HEK293T (cell line): ENCODE data around the gene IGF2BP3.

ENCODE experiments used
- CTCF ChIA-PET: fragments of 350-600 bp; formaldehyde crosslinking; extraction: SDS; loops from one replicate; lab custom pipeline; 2021; ENCODE audit warnings: antibody characterized with exemption, inconsistent platforms; lab: Yijun Ruan, JAX
- POLR2A ChIA-PET: fragments of 350-600 bp; formaldehyde crosslinking; extraction: SDS; loops from one replicate; lab custom pipeline; 2020; ENCODE audit warnings: antibody characterized with exemption, inconsistent platforms; lab: Yijun Ruan, JAX
- DNase-seq: peaks from one replicate; pipeline ENCODE4 v3.0.0; 2012; ENCODE audit warnings: mixed read lengths; ENCODE audit errors: extremely low spot score
- ARNT ChIP-seq: fragments of 450-650 bp; IDR thresholded peaks from 2 replicates; pipeline ENCODE4 v1.6.1; 2017; ENCODE audit warnings: mild to moderate bottlenecking
- BHLHE40 ChIP-seq: fragments of 450-650 bp; IDR thresholded peaks from 2 replicates; pipeline ENCODE4 v1.6.1; 2016; ENCODE audit warnings: mild to moderate bottlenecking, moderate library complexity, borderline replicate concordance
- CTBP1 ChIP-seq: fragments of 450-650 bp; IDR thresholded peaks from 2 replicates; pipeline ENCODE4 v1.6.1; 2016; ENCODE audit warnings: borderline replicate concordance
- ELF4 ChIP-seq: fragments of 450-650 bp; IDR thresholded peaks from 2 replicates; pipeline ENCODE4 v1.6.1; 2017; ENCODE audit warnings: antibody characterized with exemption
- FOXA1 ChIP-seq: fragments of 450-650 bp; IDR thresholded peaks from 2 replicates; pipeline ENCODE4 v1.6.1; 2016; ENCODE audit warnings: mild to moderate bottlenecking
- FOXK2 ChIP-seq: fragments of 450-650 bp; IDR thresholded peaks from 2 replicates; pipeline ENCODE4 v1.6.1; 2016; ENCODE audit warnings: mild to moderate bottlenecking
- FOXM1 ChIP-seq: fragments of 450-650 bp; IDR thresholded peaks from 2 replicates; pipeline ENCODE4 v1.6.1; 2017; ENCODE audit warnings: mild to moderate bottlenecking, borderline replicate concordance
- HDGF ChIP-seq: fragments of 450-650 bp; IDR thresholded peaks from 2 replicates; pipeline ENCODE4 v1.6.1; 2017; ENCODE audit warnings: antibody characterized with exemption, borderline replicate concordance
- L3MBTL2 ChIP-seq: fragments of 450-650 bp; conservative IDR thresholded peaks from 2 replicates; pipeline ENCODE4 v1.6.1; 2016; ENCODE audit warnings: mild to moderate bottlenecking
- LEF1 ChIP-seq: fragments of 450-650 bp; IDR thresholded peaks from 2 replicates; pipeline ENCODE4 v1.6.1; 2017; ENCODE audit warnings: mild to moderate bottlenecking, borderline replicate concordance
- NFRKB ChIP-seq: fragments of 450-650 bp; IDR thresholded peaks from 2 replicates; pipeline ENCODE4 v1.6.1; 2016; ENCODE audit warnings: mild to moderate bottlenecking, moderate library complexity
- SP1 ChIP-seq: fragments of 450-650 bp; IDR thresholded peaks from 2 replicates; pipeline ENCODE4 v1.6.1; 2017
- SUZ12 ChIP-seq: fragments of 450-650 bp; IDR thresholded peaks from 2 replicates; pipeline ENCODE4 v1.6.1; 2016; ENCODE audit warnings: mild to moderate bottlenecking
- TARDBP ChIP-seq: fragments of 450-650 bp; IDR thresholded peaks from 2 replicates; pipeline ENCODE4 v1.6.1; 2016
- ZNF384 ChIP-seq: fragments of 450-650 bp; IDR thresholded peaks from 2 replicates; pipeline ENCODE4 v1.6.1; 2016
- TF ChIP-seq, protein P1 (sequence below): fragments of 450-650 bp; IDR thresholded peaks from 2 replicates; pipeline ENCODE4 v1.6.1; 2016

IGF2BP3 gene

DNA sequence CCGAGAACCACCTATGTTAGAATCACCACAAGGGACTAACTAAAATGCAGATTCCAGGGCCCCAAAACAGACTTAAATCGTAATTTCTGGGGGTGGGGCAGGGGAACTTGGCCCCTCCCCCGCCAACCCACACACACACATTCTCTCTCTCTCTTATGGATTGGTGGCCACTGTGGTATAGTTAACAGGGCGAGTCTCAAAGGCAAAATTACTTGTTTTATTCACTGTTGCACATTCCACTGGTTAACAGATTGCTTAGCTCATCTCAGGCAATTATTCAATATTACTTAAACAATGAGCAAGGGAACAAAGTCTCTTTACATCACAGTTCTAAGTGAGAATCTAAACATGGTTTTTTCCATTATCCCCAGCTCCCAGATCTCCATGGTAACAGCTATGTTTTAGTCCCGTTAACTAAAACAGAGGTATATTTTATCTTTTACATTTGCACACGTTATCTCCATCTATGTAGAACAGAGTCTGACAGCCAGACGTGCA is 38.5 kb downstream of the IGF2BP3 start:
- DNase-seq: no peak
- POLR2A ChIA-PET: interaction anchor here (0.6 to 6.1 kb wide), 4 partner anchors 38 to 100 kb away, joined by 3 to 31 read pairs (median 4); partner anchors contain the start of genes IGF2BP3 and TRA2A
- CTCF ChIA-PET: interaction anchor here (0.9 to 1.2 kb wide), 2 partner anchors 74 to 115 kb away, joined by 3 read pairs; no protein-coding TSS in a partner anchor
- no peak for TF ChIP-seq CTBP1
- TF ChIP-seq, protein P1, sequence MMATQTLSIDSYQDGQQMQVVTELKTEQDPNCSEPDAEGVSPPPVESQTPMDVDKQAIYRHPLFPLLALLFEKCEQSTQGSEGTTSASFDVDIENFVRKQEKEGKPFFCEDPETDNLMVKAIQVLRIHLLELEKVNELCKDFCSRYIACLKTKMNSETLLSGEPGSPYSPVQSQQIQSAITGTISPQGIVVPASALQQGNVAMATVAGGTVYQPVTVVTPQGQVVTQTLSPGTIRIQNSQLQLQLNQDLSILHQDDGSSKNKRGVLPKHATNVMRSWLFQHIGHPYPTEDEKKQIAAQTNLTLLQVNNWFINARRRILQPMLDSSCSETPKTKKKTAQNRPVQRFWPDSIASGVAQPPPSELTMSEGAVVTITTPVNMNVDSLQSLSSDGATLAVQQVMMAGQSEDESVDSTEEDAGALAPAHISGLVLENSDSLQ: no peak
- TF ChIP-seq HDGF: no peak
- no peak for TF ChIP-seq ARNT
- no peak for TF ChIP-seq FOXK2
- TF ChIP-seq SP1: no peak
- no peak for TF ChIP-seq L3MBTL2
- TF ChIP-seq ELF4: no peak
- no peak for TF ChIP-seq BHLHE40
- TF ChIP-seq FOXM1: no peak
- no peak for TF ChIP-seq LEF1
- TF ChIP-seq NFRKB: no peak
- TF ChIP-seq FOXA1: no peak
- no peak for TF ChIP-seq SUZ12
- TF ChIP-seq ZNF384: no peak
- no peak for TF ChIP-seq TARDBP

DNA sequence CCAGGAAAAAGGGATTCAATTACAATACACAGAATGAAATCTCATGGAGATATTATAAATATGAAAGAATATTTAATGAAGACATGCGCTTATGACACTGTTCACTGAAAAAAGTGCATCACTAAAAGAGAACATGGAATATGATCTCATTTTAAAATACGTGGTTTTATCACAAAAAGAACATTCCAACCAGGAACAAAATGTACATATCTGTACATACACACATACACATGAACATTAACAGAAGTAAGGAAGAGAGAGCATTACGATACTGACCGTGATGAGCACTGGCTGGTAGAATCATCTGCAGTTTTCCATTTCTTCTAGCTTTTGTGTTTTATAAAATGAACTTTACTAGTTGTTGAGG is 39.4 kb downstream of the IGF2BP3 start:
- no peak for TF ChIP-seq FOXM1
- TF ChIP-seq HDGF: no peak
- TF ChIP-seq ZNF384: no peak
- no peak for TF ChIP-seq FOXK2
- no peak for TF ChIP-seq L3MBTL2
- TF ChIP-seq SP1: no peak
- no peak for TF ChIP-seq LEF1
- TF ChIP-seq NFRKB: no peak
- TF ChIP-seq CTBP1: no peak
- no peak for TF ChIP-seq BHLHE40
- TF ChIP-seq TARDBP: no peak
- no peak for TF ChIP-seq ARNT
- no peak for TF ChIP-seq ELF4
- TF ChIP-seq, protein P1: no peak
- TF ChIP-seq FOXA1: no peak
- no peak for TF ChIP-seq SUZ12
- ChIA-PET POLR2A (interaction anchor here (0.6 to 6.1 kb wide), 4 partner anchors 39 to 101 kb away, joined by 3 to 31 read pairs (median 4); partner anchors contain the start of genes IGF2BP3 and TRA2A), CTCF (interaction anchor here (1.2 to 2.1 kb wide), 9 partner anchors 9 to 116 kb away, joined by 3 to 9 read pairs (median 3); no protein-coding TSS in a partner anchor)
- no peak for DNase-seq

DNA sequence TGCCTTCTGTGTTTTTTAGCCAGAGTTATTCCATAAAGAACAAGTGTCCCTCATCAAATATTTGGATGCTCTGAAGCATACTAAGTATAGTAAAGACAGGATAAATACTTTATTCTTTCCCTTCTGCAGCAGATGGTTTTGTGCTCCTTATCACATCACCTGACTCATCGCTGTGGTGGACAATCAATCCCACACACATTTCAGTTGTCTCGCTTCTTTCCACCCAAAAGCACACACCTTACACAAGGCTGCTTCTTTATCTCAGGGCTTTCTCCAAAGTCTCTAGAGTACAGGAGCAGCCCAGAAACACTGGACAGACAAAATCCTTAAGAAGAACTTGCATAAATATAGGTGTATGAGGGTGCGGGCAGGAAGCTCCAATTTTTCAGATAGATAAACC is 43.4 kb downstream of the IGF2BP3 start:
- DNase-seq: no peak
- POLR2A ChIA-PET: no interaction called here
- CTCF ChIA-PET: no interaction called here
- no peak for TF ChIP-seq CTBP1
- TF ChIP-seq ELF4: no peak
- TF ChIP-seq FOXM1: no peak
- TF ChIP-seq, protein P1: no peak
- TF ChIP-seq HDGF: no peak
- no peak for TF ChIP-seq SP1
- no peak for TF ChIP-seq TARDBP
- no peak for TF ChIP-seq ZNF384
- TF ChIP-seq NFRKB: no peak
- TF ChIP-seq SUZ12: no peak
- no peak for TF ChIP-seq LEF1
- TF ChIP-seq FOXA1: no peak
- TF ChIP-seq ARNT: no peak
- no peak for TF ChIP-seq FOXK2
- no peak for TF ChIP-seq BHLHE40
- TF ChIP-seq L3MBTL2: no peak

DNA sequence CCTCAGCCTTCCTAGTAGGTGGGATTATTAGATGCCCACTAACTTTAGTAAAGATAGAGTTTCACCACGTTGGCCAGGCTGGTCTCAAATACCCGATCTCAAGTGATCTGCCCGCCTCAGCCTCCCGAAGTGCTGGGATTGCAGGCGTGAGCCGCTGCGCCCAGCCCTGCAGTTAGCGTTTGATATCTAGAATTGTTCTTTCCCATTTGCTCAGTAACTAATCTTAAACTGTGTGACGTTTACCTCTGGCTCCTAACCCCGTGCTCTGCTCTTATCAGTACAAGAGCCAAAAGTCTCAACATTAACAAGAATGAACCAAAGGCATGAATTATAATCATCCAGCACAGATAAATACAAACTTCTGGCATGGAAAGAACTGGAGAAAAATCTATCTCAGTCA is 47.4 kb downstream of the IGF2BP3 start:
- ChIA-PET CTCF (no interaction called here), POLR2A (interaction anchor here (1.2 kb wide), 1 partner anchor 50 kb away, joined by 3 read pairs; no protein-coding TSS in a partner anchor)
- no peak for TF ChIP-seq FOXA1
- TF ChIP-seq, protein P1: no peak
- no peak for TF ChIP-seq FOXM1
- no peak for TF ChIP-seq CTBP1
- no peak for TF ChIP-seq HDGF
- no peak for TF ChIP-seq L3MBTL2
- no peak for TF ChIP-seq NFRKB
- no peak for TF ChIP-seq ARNT
- no peak for TF ChIP-seq SP1
- no peak for TF ChIP-seq ELF4
- TF ChIP-seq SUZ12: no peak
- no peak for TF ChIP-seq BHLHE40
- TF ChIP-seq LEF1: no peak
- TF ChIP-seq FOXK2: no peak
- no peak for TF ChIP-seq ZNF384
- DNase-seq: no peak

DNA sequence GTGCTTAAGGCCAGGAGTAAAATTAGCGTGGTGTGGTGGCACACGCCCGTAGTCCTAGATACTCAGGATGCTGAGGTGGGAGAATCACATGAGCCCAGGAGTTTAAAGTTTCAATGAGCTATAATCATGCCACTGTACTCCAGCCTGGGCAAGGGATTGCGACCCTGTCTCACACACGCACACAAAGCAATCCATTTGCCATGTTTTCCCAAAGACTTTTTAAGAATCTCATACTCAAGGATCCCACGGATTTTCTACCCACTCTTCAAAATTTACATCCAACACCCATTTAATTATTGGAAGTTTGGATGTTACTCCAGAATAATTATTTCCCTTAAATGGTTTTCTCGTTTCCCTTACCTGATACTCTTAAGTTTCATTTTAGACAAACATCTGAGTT is 47.9 kb downstream of the IGF2BP3 start:
- ChIA-PET CTCF (interaction anchor here (1.0 kb wide), 1 partner anchor 8 kb away, joined by 3 read pairs; no protein-coding TSS in a partner anchor), POLR2A (interaction anchor here (1.2 kb wide), 1 partner anchor 51 kb away, joined by 3 read pairs; no protein-coding TSS in a partner anchor)
- DNase-seq: no peak
- TF ChIP-seq HDGF: no peak
- TF ChIP-seq TARDBP: no peak
- no peak for TF ChIP-seq SUZ12
- no peak for TF ChIP-seq FOXA1
- TF ChIP-seq L3MBTL2: no peak
- TF ChIP-seq NFRKB: no peak
- no peak for TF ChIP-seq CTBP1
- TF ChIP-seq, protein P1: no peak
- TF ChIP-seq BHLHE40: no peak
- TF ChIP-seq SP1: no peak
- TF ChIP-seq FOXM1: no peak
